GM18951 (cell line): ENCODE measurements around the gene GULP1.

Experiments used
- POLR2A ChIP-seq: IDR thresholded peaks from 4 replicates; pipeline ENCODE4 v1.6.1; 2011; ENCODE audit warnings: mild to moderate bottlenecking; ENCODE audit not compliant: insufficient read length, insufficient read depth; ENCODE audit errors: extremely low read depth
- in situ Hi-C: fragments of 300-500 bp; cut with MboI; formaldehyde crosslinking; loops from one replicate; pipeline ENCODE4 v1.12.0; 2022; ENCODE audit warnings: low sequenced_read_pairs, mixed read lengths, inconsistent platforms; ENCODE audit not compliant: unreplicated experiment

Gene GULP1

GRCh38 chr2:188414869-188415753 lies 123.4 kb downstream of the GULP1 start:
- TF ChIP-seq POLR2A = no peak
- in situ Hi-C loops = no loop called here

GRCh38 chr2:188415754-188416083 lies 124.0 kb downstream of the GULP1 start:
- no peak for TF ChIP-seq POLR2A
- in situ Hi-C loops = no loop called here

DNA sequence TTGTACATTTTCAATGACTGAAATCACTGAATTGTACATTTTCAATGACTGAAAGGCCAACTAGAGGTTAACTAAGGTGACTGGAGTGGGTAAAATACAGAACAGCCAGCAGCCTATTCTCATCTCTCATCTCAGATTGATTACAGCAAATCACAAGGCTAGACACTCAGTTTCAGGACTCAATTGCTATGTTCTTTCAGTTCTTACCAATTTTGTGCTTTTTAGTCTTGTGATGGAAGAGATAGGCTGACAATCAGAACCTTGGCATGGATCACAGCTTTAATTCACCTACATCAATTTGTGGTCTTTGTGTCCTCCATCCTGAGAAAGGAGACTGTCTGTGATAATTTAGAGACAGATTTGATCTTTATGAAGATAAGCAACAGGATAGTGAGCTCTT lies 124.7 kb downstream of the GULP1 start:
- no peak for TF ChIP-seq POLR2A
- in situ Hi-C loops = no loop called here

- in situ Hi-C loops = no loop called here
- no peak for TF ChIP-seq POLR2A
Measured at GRCh38 chr2:188422726-188423125, 131.1 kb downstream of the GULP1 start.

DNA sequence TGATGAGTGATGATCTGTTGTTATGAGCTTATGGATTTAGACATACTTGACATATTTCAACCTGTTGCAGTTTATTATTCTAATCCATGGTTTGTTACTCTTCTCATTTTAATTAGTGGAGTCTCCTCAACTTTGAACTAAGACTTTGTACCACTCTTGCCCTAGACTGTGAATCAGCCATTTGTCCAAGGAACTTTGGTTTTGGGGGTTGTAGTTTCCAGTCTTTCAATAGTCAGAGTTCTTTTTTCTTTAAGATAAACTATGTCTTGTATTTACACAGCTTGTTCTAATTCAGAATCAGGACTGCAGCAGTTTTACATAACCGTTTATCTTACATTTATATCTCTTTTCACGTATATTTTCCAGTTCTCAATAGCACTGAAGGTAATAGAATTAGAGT lies 133.6 kb downstream of the GULP1 start:
- in situ Hi-C loops = no loop called here

DNA sequence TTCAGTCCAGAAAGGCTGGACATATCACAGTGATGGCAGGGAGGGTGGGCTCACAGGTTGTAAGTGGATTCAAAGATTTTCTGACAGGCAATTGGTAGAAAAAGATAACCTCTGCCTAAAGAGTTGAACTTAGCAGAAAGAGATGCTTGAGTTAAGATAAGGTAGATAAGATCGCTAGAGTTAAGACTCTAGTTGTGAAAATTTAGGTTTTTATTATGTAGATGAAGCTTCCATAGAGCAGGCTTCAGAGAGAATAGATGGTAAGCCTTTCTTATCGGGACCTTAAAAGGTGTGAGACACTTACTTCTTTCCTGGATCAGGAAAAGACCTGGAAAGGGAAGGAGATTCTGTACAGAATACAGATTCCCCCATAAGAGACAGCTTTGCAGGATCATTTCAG lies 134.4 kb downstream of the GULP1 start:
- in situ Hi-C loops = no loop called here
- TF ChIP-seq POLR2A = no peak

More for the DNA sequence above, 133.6 kb downstream of the GULP1 start:
- no peak for TF ChIP-seq POLR2A

DNA sequence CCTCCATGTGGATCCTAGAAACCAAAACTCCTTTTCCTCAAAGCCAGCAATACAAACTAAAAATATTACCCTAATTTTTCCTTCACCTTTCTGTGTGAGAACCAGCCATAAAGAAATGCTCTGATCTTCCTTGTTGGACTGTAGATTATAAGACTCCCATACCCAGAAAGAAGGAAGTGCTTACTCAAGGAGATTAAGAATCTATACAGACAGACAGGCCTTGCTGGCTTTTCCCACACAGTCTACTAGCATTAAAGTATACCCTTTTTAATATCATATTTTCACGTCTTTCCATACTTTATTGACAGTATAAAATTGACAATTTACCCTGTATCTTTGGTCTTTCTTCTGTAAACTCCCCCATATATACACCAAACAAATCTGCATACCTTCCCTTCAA lies 139.0 kb downstream of the GULP1 start:
- no peak for TF ChIP-seq POLR2A
- in situ Hi-C loops = no loop called here

DNA sequence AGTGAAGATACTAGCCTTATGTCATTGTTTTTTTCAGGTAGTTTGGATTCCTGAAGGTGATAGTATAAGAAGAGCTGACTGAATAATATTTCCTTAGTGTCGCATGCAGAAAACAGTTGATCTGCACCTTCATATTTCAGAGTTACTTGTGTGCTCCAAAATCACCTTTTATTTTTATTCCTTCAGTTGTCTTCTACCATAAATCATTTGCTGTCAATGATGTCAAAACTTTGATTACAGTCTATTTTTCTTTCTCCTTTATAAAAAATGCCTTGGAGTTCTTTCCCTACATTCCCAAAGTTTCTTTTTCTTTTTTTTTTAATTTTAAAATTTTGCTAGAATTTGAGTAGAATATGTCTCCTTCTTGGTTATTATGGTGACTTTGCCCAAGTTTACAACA lies 142.3 kb downstream of the GULP1 start:
- TF ChIP-seq POLR2A = no peak
- in situ Hi-C loops = no loop called here

GRCh38 chr2:188435115-188435514 lies 143.4 kb downstream of the GULP1 start:
- in situ Hi-C loops = no loop called here
- TF ChIP-seq POLR2A = no peak

GRCh38 chr2:188437537-188437936 lies 145.9 kb downstream of the GULP1 start:
- in situ Hi-C loops = no loop called here
- no peak for TF ChIP-seq POLR2A

DNA sequence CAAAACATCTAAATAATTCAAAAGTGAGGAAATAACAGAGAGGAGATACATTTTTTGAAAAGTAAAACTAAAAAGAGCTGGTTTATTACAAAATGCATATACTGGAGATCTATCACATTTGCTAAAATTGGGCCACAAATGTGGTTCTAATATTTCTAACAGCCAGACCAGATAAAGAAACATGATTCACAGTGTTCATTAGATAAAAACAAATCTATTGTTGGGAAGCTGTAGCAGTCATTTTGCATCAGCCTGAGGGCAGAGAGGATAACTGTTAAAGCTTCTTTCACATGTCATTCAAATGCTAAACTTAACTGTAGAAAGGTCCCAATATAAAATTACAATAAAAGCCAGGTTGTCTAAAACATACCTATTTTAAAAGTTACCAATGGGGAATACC lies 148.3 kb downstream of the GULP1 start:
- TF ChIP-seq POLR2A = no peak
- in situ Hi-C loops = no loop called here

DNA sequence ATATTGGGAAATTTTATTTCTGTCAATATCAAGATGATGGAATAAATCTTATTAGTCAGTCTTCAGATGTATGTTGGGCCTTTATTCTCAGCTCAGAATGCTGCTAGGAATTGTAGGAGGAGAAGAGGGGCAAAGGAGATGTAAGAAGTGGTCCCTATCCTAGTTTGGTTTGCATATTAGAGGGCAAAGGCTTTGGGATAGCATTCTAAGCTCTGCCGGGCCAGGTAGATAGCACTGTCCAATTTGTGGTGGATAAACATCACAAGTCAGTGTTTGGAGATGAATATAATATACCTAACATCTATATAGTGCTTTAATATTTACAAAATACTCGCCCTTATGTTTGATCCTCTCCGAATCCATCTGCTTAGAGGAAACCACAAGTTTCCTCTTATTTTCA lies 149.2 kb downstream of the GULP1 start:
- TF ChIP-seq POLR2A = no peak
- in situ Hi-C loops = no loop called here

GRCh38 chr2:188441288-188441947 lies 149.7 kb downstream of the GULP1 start:
- in situ Hi-C loops = no loop called here

DNA sequence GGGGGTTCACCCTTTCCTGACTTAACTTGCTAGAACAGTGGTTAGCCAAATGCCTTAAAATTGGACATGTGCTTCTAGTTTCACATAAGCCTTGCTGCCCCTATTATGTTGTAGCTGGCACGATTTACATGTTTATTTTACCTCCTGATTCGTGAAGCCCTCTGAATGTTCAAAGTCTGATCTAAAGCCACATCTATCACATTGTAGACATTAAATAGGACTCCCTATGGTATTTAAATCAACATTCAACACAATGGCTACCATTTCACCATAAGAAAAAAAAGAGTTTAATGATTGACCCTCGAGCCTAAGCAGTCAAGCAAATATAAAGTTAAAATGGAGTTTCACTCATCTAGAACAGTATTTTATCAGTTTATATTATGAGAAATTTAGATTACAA lies 151.5 kb downstream of the GULP1 start:
- in situ Hi-C loops = no loop called here

More at GRCh38 chr2:188441288-188441947, 149.7 kb downstream of the GULP1 start:
- no peak for TF ChIP-seq POLR2A

More for the DNA sequence above, 151.5 kb downstream of the GULP1 start:
- no peak for TF ChIP-seq POLR2A
